Cardiac muscle cell (in vitro differentiated cells and primary cell): ENCODE data around the gene AP1S3. TPM values are rescaled to one million over a fixed set of nuclear protein-coding genes. Genes with fewer than 3 reads are reported as not detected.

Experiments used
- DNase-seq, 2 donors: peaks; one replicate each; pipeline versions ENCODE4 v3.0.0 to v3.0.0-alpha.2; 2010 to 2017; ENCODE audit warnings: low read depth in 1 of 2, low spot score in 1 of 2
- H3K27ac ChIP-seq: fragments of 200-600 bp; sonication (generic); 2 replicates; pipeline ENCODE4 v1.5.1; 2016
- H3K27me3 ChIP-seq: fragments of 200-600 bp; sonication (generic); 2 replicates; pipeline ENCODE4 v1.6.0; 2016; ENCODE audit warnings: control low read depth
- H3K36me3 ChIP-seq: fragments of 200-600 bp; sonication (generic); 2 replicates; pipeline ENCODE4 v1.5.1; 2016; ENCODE audit warnings: control low read depth
- H3K4me1 ChIP-seq: fragments of 200-600 bp; sonication (generic); 2 replicates; pipeline ENCODE4 v1.8.1; 2017; ENCODE audit warnings: low read depth, mild to moderate bottlenecking, mixed run types
- H3K4me3 ChIP-seq: fragments of 200-600 bp; sonication (generic); 2 replicates; pipeline ENCODE4 v1.5.1; 2016; ENCODE audit warnings: mild to moderate bottlenecking
- H3K9me3 ChIP-seq: fragments of 200-600 bp; sonication (generic); 2 replicates; pipeline ENCODE4 v1.5.1; 2017; ENCODE audit warnings: low read depth, mild to moderate bottlenecking, control low read depth
- CTCF ChIP-seq: IDR thresholded peaks from 2 replicates; pipeline ENCODE4 v1.5.1; 2012; ENCODE audit warnings: low read depth, mild to moderate bottlenecking, low read length
- polyA plus RNA-seq: library from polyadenylated mRNA; unstranded; fragments of >200 nt; fragmentation: Nextera tagmentation; extraction: Ambion mirVana; gene quantifications from 2 replicates; pipeline ENCODE4 v1.2.1, GENCODE V29; 2016
- total RNA-seq: library from RNA; depleted of rRNA; stranded (reverse); fragments of >200 nt; gene quantifications from 2 replicates; pipeline ENCODE4 v1.2.3, GENCODE V29; 2016

The AP1S3 gene
- total and polyA plus RNA-seq, 2 experiments from 2014 or later: 1.6 TPM; not detected in 1

GRCh38 chr2:223824301-223824700, 13.1 kb downstream of the AP1S3 start:
- Histone ChIP-seq H3K4me1 (no peaks in the 10 kb centered on the region), H3K36me3 (no peaks in the 10 kb centered on the region), H3K27ac (no peak overlapping the region), H3K9me3 (no peaks in the 10 kb centered on the region), H3K27me3 (no peaks in the 10 kb centered on the region), H3K4me3 (no peak overlapping the region)
- no peak for TF ChIP-seq CTCF
- no peak for DNase-seq

GRCh38 chr2:223822818-223823217, 14.6 kb downstream of the AP1S3 start:
- Histone ChIP-seq H3K27ac (no peak overlapping the region), H3K4me3 (no peak overlapping the region), H3K4me1 (no peaks in the 10 kb centered on the region), H3K36me3 (no peaks in the 10 kb centered on the region), H3K9me3 (no peaks in the 10 kb centered on the region), H3K27me3 (no peaks in the 10 kb centered on the region)
- no peak for DNase-seq
- TF ChIP-seq CTCF: no peak

GRCh38 chr2:223820549-223820948, 16.8 kb downstream of the AP1S3 start:
- DNase-seq: peak in 1 of 2 donors; percentile 27
- no peak overlapping the region for H3K4me3 ChIP-seq
- TF ChIP-seq CTCF: no peak
- no peaks in the 10 kb centered on the region for H3K9me3 ChIP-seq
- H3K36me3 ChIP-seq: no peaks in the 10 kb centered on the region
- no peak overlapping the region for H3K27ac ChIP-seq
- no peaks in the 10 kb centered on the region for H3K27me3 ChIP-seq
- H3K4me1 ChIP-seq: no peaks in the 10 kb centered on the region

GRCh38 chr2:223819891-223820290, 17.5 kb downstream of the AP1S3 start:
- no peak overlapping the region for H3K27ac ChIP-seq
- H3K4me3 ChIP-seq: no peak overlapping the region
- DNase-seq: no peak
- no peaks in the 10 kb centered on the region for H3K9me3 ChIP-seq
- no peaks in the 10 kb centered on the region for H3K27me3 ChIP-seq
- H3K4me1 ChIP-seq: no peaks in the 10 kb centered on the region
- no peak for TF ChIP-seq CTCF
- no peaks in the 10 kb centered on the region for H3K36me3 ChIP-seq

GRCh38 chr2:223815884-223816570, 21.4 kb downstream of the AP1S3 start:
- no peak overlapping the region for H3K4me3 ChIP-seq
- no peak for TF ChIP-seq CTCF
- H3K27ac ChIP-seq: no peak overlapping the region
- peak in 1 of 2 donors; percentile 31 for DNase-seq
- H3K9me3 ChIP-seq: no peaks in the 10 kb centered on the region
- H3K36me3 ChIP-seq: no peaks in the 10 kb centered on the region
- no peaks in the 10 kb centered on the region for H3K27me3 ChIP-seq
- H3K4me1 ChIP-seq: no peaks in the 10 kb centered on the region
